PC-3 (cell line): ENCODE data around the gene TPRA1. TPM values are rescaled to one million over a fixed set of nuclear protein-coding genes. Genes with fewer than 3 reads are reported as not detected.

Source experiments
- ATAC-seq: fragments of 200-7000 bp; cut with Tn5 transposase; 2 replicates; pipeline ENCODE4 v1.9.1; 2020; ENCODE audit warnings: mild to moderate bottlenecking, moderate library complexity
- BruUV-seq: library from RNA; stranded (reverse); fragments of 400-500 nt; replicated peaks from 2 replicates; lab custom pipeline; 2021; lab: Mats Ljungman, UMichigan
- CTCF ChIA-PET: fragments of 300-600 bp; sonication (Branson Sonifier 250); formaldehyde crosslinking; loops from one replicate; lab custom pipeline; 2022; ENCODE audit warnings: antibody characterized with exemption; lab: Charles Lee
- POLR2A ChIA-PET: fragments of 300-600 bp; sonication (Branson Sonifier 250); formaldehyde crosslinking; loops from one replicate; lab custom pipeline; 2022; ENCODE audit warnings: antibody characterized with exemption; ENCODE audit not compliant: unreplicated experiment; lab: Charles Lee
- DNase-seq: peaks from one replicate; pipeline ENCODE4 v3.0.0-alpha.2; 2015
- H2AFZ ChIP-seq: fragments of 300-600 bp; sonication (generic); 2 replicates; pipeline ENCODE4 v1.6.0; 2016; ENCODE audit warnings: antibody characterized with exemption, low read length
- H3F3A ChIP-seq: fragments of 300-600 bp; sonication (generic); one replicate; pipeline ENCODE4 v1.6.0; 2017; ENCODE audit warnings: antibody characterized with exemption, low read length, control low read depth, mild to moderate bottlenecking; ENCODE audit not compliant: unreplicated experiment
- H3K27ac ChIP-seq: fragments of 300-600 bp; sonication (generic); 2 replicates; pipeline ENCODE4 v1.5.1; 2016; ENCODE audit warnings: mild to moderate bottlenecking, low read length
- H3K27me3 ChIP-seq: fragments of 300-600 bp; sonication (generic); 2 replicates; pipeline ENCODE4 v1.6.1; 2016; ENCODE audit warnings: low read length, mixed read lengths
- H3K36me3 ChIP-seq: fragments of 300-600 bp; sonication (generic); 2 replicates; pipeline ENCODE4 v1.6.1; 2016; ENCODE audit warnings: low read depth, mixed run types, low read length, mixed read lengths
- H3K4me1 ChIP-seq: fragments of 300-600 bp; sonication (generic); 2 replicates; pipeline ENCODE4 v1.5.1; 2016; ENCODE audit warnings: low read length; ENCODE audit not compliant: insufficient read depth
- H3K4me2 ChIP-seq: fragments of 300-600 bp; sonication (generic); 2 replicates; pipeline ENCODE4 v1.6.0; 2016; ENCODE audit warnings: low read length
- H3K4me3 ChIP-seq: fragments of 300-600 bp; sonication (generic); 2 replicates; pipeline ENCODE4 v1.5.1; 2016; ENCODE audit warnings: mild to moderate bottlenecking, low read length, mixed read lengths
- H3K79me2 ChIP-seq: fragments of 300-600 bp; sonication (generic); 2 replicates; pipeline ENCODE4 v1.6.1; 2017; ENCODE audit warnings: low read length, mixed read lengths
- H3K9ac ChIP-seq: fragments of 300-600 bp; sonication (generic); 2 replicates; pipeline ENCODE4 v1.6.0; 2016; ENCODE audit warnings: mild to moderate bottlenecking, low read length
- H3K9me2 ChIP-seq: fragments of 300-600 bp; sonication (generic); replicated peaks from 2 replicates; pipeline ENCODE4 v1.6.1; 2016; ENCODE audit warnings: mixed run types, low read length, mixed read lengths
- H3K9me3 ChIP-seq: fragments of 300-600 bp; sonication (generic); 2 replicates; pipeline ENCODE4 v1.6.1; 2016; ENCODE audit warnings: low read length, mixed read lengths
- H4K20me1 ChIP-seq: fragments of 300-600 bp; sonication (generic); 2 replicates; pipeline ENCODE4 v1.6.1; 2016; ENCODE audit warnings: low read length, mixed read lengths
- EZH2 ChIP-seq: fragments of 300-600 bp; sonication (generic); IDR thresholded peaks from one replicate; pipeline ENCODE4 v1.6.1; 2017; ENCODE audit warnings: antibody characterized with exemption, mild to moderate bottlenecking, low read length; ENCODE audit not compliant: unreplicated experiment
- EZH2phosphoT487 ChIP-seq: fragments of 300-600 bp; sonication (generic); IDR thresholded peaks from 2 replicates; pipeline ENCODE4 v1.6.1; 2018; ENCODE audit warnings: mild to moderate bottlenecking, antibody characterized with exemption, low read length, borderline replicate concordance
- intact Hi-C: fragments of 100-400 bp; cut with micrococcal nuclease; formaldehyde crosslinking; loops from 2 replicates; pipeline ENCODE4 v1.9.0; 2023
- total RNA-seq: library from RNA; depleted of rRNA; stranded (reverse); fragments of >200 nt; gene quantifications from 2 replicates; pipeline ENCODE4 v1.2.3, GENCODE V29; 2014
- TF ChIP-seq, protein P1 (sequence below): fragments of 300-600 bp; sonication (generic); conservative IDR thresholded peaks from 2 replicates; pipeline ENCODE4 v1.5.1; 2017; ENCODE audit warnings: antibody characterized with exemption, low read depth, mild to moderate bottlenecking, low read length

The TPRA1 gene
- total RNA-seq, 1 experiment from 2014 or later = 25.7 TPM

DNA sequence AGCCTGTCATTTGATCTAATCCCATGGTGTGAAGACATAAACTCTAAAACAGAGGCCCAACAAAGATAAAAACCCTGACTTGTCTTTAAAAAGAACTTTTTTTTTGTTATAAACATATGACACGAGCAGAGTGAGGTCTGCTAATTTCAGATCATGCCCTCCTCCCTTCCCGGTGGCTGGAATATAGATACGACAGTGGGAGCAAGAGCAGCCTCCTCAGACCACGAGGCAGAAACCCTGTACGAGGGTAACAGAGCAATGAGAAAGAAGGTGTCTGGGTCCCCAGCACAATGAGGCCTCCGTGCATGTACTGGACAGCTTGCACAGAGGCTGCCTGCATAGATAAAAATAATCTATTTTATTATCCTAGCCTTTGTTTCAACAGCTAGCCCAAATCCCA lies 5.8 kb downstream of the TPRA1 start:
- no TSS peak for BruUV-seq
- Histone ChIP-seq H3K9me2 (no peaks in the 10 kb centered on the region), H3K4me3 (no peak overlapping the region), H3K27me3 (no peaks in the 10 kb centered on the region), H3F3A (no peaks in the 10 kb centered on the region), H3K4me2 (no peak overlapping the region), H3K79me2 (peaks cover 59% of the 10 kb centered on the region), H2AFZ (no peak overlapping the region), H3K4me1 (peaks cover 12% of the 10 kb centered on the region), H3K27ac (no peak overlapping the region), H3K9me3 (no peaks in the 10 kb centered on the region), H3K9ac (no peak overlapping the region), H4K20me1 (0 out of 2 replicates have a peak, but pooled peaks cover 8% of the 10 kb centered on the region), H3K36me3 (no peaks in the 10 kb centered on the region)
- intact Hi-C loops = no loop called here
- ATAC-seq = no peak
- TF ChIP-seq EZH2phosphoT487 (no peak), EZH2 (no peak)
- TF ChIP-seq, protein P1, sequence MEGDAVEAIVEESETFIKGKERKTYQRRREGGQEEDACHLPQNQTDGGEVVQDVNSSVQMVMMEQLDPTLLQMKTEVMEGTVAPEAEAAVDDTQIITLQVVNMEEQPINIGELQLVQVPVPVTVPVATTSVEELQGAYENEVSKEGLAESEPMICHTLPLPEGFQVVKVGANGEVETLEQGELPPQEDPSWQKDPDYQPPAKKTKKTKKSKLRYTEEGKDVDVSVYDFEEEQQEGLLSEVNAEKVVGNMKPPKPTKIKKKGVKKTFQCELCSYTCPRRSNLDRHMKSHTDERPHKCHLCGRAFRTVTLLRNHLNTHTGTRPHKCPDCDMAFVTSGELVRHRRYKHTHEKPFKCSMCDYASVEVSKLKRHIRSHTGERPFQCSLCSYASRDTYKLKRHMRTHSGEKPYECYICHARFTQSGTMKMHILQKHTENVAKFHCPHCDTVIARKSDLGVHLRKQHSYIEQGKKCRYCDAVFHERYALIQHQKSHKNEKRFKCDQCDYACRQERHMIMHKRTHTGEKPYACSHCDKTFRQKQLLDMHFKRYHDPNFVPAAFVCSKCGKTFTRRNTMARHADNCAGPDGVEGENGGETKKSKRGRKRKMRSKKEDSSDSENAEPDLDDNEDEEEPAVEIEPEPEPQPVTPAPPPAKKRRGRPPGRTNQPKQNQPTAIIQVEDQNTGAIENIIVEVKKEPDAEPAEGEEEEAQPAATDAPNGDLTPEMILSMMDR = no peak
- CTCF ChIA-PET = no interaction called here
- no peak for DNase-seq
- POLR2A ChIA-PET = no interaction called here

DNA sequence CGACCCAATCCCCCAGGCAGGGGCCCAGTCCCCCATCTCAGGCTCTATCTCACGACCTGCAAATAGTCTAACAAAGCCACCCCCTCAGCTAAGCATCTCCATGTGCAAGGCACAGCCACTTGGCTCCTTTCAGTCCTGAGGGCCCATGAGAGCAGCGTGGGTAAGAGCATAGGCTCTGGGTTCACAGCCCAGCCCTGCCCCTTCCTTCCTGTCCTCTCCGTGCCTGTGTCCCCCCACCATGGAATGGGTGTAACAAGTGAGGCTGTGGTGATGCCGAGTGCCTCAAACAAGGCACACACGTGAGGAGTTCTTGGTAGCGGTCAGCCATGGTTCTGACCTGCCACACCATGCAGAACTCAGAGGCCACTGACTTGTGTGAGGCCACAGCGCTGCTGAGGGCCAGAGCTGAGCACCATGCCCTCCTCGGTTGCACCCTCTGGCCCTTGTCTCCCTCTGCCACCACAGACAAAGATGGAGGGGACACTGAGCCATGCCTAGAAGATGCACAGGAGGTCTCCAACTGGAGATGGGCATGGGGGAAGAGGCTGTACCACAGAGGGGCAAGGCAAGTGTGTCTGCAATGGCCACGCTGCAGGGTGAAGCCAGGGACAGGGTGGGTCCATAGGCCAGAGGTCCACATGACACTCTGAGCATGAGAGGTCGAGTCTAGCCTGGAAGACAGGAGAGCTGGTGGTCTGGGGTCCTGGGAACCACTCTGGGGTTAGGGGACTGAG lies 10.0 kb downstream of the TPRA1 start:
- no peaks in the 10 kb centered on the region for H3K9me3 ChIP-seq
- no peaks in the 10 kb centered on the region for H4K20me1 ChIP-seq
- no peaks in the 10 kb centered on the region for H3K36me3 ChIP-seq
- DNase-seq = no peak
- H3K27ac ChIP-seq = no peak overlapping the region
- no peak for ATAC-seq
- H3K9me2 ChIP-seq = no peaks in the 10 kb centered on the region
- H3F3A ChIP-seq = no peaks in the 10 kb centered on the region
- TF ChIP-seq EZH2 = no peak
- H3K4me2 ChIP-seq = no peak overlapping the region
- no peak overlapping the region for H2AFZ ChIP-seq
- no TSS peak for BruUV-seq
- H3K4me1 ChIP-seq = no peaks in the 10 kb centered on the region
- intact Hi-C loops = no loop called here
- no peak overlapping the region for H3K9ac ChIP-seq
- CTCF ChIA-PET = no interaction called here
- POLR2A ChIA-PET = no interaction called here
- peaks cover 17% of the 10 kb centered on the region for H3K79me2 ChIP-seq
- no peaks in the 10 kb centered on the region for H3K27me3 ChIP-seq
- H3K4me3 ChIP-seq = no peak overlapping the region

DNA sequence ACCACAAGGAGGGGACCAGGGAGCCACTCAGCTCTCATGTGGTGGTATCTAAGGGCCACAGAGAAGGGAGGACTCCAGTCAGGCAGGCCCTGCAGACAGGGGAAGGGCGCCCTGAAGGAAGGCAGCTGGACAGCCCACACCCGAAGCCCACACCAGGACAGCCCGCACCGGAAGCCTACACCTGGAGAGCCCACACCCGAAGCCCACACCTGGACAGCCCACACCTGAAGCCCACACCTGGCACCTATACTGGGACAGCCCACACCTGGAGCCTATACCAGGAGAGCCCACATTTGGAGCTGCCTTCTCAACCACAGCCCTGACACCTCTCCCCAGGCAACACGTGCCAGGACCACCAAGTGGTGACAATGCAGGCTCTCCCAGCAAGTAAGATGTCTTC lies 11.7 kb downstream of the TPRA1 start:
- intact Hi-C loops = no loop called here
- ChIA-PET CTCF (no interaction called here), POLR2A (interaction anchor here (0.6 kb wide), 1 partner anchor 225 kb away, joined by 3 read pairs; no protein-coding TSS in a partner anchor)
- Histone ChIP-seq H3F3A (no peaks in the 10 kb centered on the region), H3K36me3 (peaks cover 8% of the 10 kb centered on the region; the same call in 1 of the 2 replicates), H3K9me3 (no peaks in the 10 kb centered on the region), H3K4me2 (no peak overlapping the region), H3K9me2 (no peaks in the 10 kb centered on the region), H3K27ac (no peak overlapping the region), H3K79me2 (peaks cover under 1% of the 10 kb centered on the region; the same call in 1 of the 2 replicates), H3K9ac (no peak overlapping the region), H3K4me1 (no peaks in the 10 kb centered on the region), H2AFZ (no peak overlapping the region), H3K4me3 (no peak overlapping the region), H3K27me3 (no peaks in the 10 kb centered on the region), H4K20me1 (no peaks in the 10 kb centered on the region)
- ATAC-seq = no peak
- BruUV-seq = no TSS peak
- TF ChIP-seq EZH2phosphoT487 = no peak
- TF ChIP-seq, protein P1 = no peak
- TF ChIP-seq EZH2 = no peak
- no peak for DNase-seq
